ENCODE data around the gene LACRT.

Gene LACRT

GRCh38 chr12:54660320-54660962, 25.7 kb upstream of the LACRT start:
- TF ChIP-seq REST (IDR thresholded peaks at IDR 0.05; ENCODE audit: insufficient read depth in 1 of 2, low read depth in 2 of 2, low read length in 2 of 2) (no peak), FOXP2 (optimal IDR thresholded peaks at IDR 0.05; ENCODE audit: borderline replicate concordance, extremely low read depth, extremely low read length, insufficient read depth) (no peak), SIN3A (IDR thresholded peaks at IDR 0.05; ENCODE audit: borderline replicate concordance, insufficient read depth, low read length) (no peak), TAF1 (IDR thresholded peaks at IDR 0.05; ENCODE audit: borderline replicate concordance, insufficient read depth, low read length) (no peak), POLR2AphosphoS5 (IDR thresholded peaks at IDR 0.05; ENCODE audit: low read depth, low read length) (no peak)

- TF ChIP-seq TAF1 (IDR thresholded peaks at IDR 0.05; ENCODE audit: borderline replicate concordance, insufficient read depth, low read length): no peak
- TF ChIP-seq FOXP2 (optimal IDR thresholded peaks at IDR 0.05; ENCODE audit: borderline replicate concordance, extremely low read depth, extremely low read length, insufficient read depth): no peak
- no peak for TF ChIP-seq POLR2AphosphoS5 (IDR thresholded peaks at IDR 0.05; ENCODE audit: low read depth, low read length)
- no peak for TF ChIP-seq REST (IDR thresholded peaks at IDR 0.05; ENCODE audit: insufficient read depth in 1 of 2, low read depth in 2 of 2, low read length in 2 of 2)
- TF ChIP-seq SIN3A (IDR thresholded peaks at IDR 0.05; ENCODE audit: borderline replicate concordance, insufficient read depth, low read length): no peak
Measured at GRCh38 chr12:54658306-54659264, 23.9 kb upstream of the LACRT start.

GRCh38 chr12:54657105-54657607, 22.5 kb upstream of the LACRT start:
- TF ChIP-seq REST (IDR thresholded peaks at IDR 0.05; ENCODE audit: insufficient read depth in 1 of 2, low read depth in 2 of 2, low read length in 2 of 2) (no peak), SIN3A (IDR thresholded peaks at IDR 0.05; ENCODE audit: borderline replicate concordance, insufficient read depth, low read length) (no peak), TAF1 (IDR thresholded peaks at IDR 0.05; ENCODE audit: borderline replicate concordance, insufficient read depth, low read length) (no peak), POLR2AphosphoS5 (IDR thresholded peaks at IDR 0.05; ENCODE audit: low read depth, low read length) (no peak), FOXP2 (optimal IDR thresholded peaks at IDR 0.05; ENCODE audit: borderline replicate concordance, extremely low read depth, extremely low read length, insufficient read depth) (no peak)

- no peak for TF ChIP-seq REST (IDR thresholded peaks at IDR 0.05; ENCODE audit: insufficient read depth in 1 of 2, low read depth in 2 of 2, low read length in 2 of 2)
- no peak for TF ChIP-seq POLR2AphosphoS5 (IDR thresholded peaks at IDR 0.05; ENCODE audit: low read depth, low read length)
Measured at GRCh38 chr12:54654926-54655325, 20.2 kb upstream of the LACRT start.

Data from PFSK-1 (cell line).